Pancreas (tissue), 10 donors: ENCODE data around the gene SLC4A1. TPM values are rescaled to one million over a fixed set of nuclear protein-coding genes. Genes with fewer than 3 reads are reported as not detected.

Experiments
- ATAC-seq, 4 donors: fragments of 200-7000 bp; cut with Tn5 transposase; one replicate each; pipeline versions ENCODE4 v1.8.0 to v1.9.1; 2020; ENCODE audit warnings: mild to moderate bottlenecking in 4 of 4, moderate library complexity in 4 of 4
- DNase-seq, 6 donors: peaks; one replicate each; pipeline ENCODE4 v3.0.0-alpha.2; 2020
- FAIRE-seq: peaks from 2 replicates; lab custom pipeline; 2012; peaks lifted over from hg19 to GRCh38; lab: Jason Lieb, UNC
- H3K27ac ChIP-seq, 4 donors: fragments of 200-600 bp; sonication (generic); 1 replicate in 3 of 4; 2 replicates in 1 of 4; pipeline versions ENCODE4 v1.5.0 to v1.8.0; 2020
- H3K27me3 ChIP-seq, 4 donors: fragments of 200-600 bp; one replicate each; pipeline ENCODE4 v1.8.0; 2021
- H3K36me3 ChIP-seq, 3 donors: fragments of 200-600 bp; sonication (generic) in 1 of 3; one replicate each; pipeline versions ENCODE4 v1.5.0 to v1.8.0; 2020 to 2021
- H3K4me1 ChIP-seq, 3 donors: fragments of 200-600 bp; one replicate each; pipeline ENCODE4 v1.8.0; 2021
- H3K4me3 ChIP-seq, 4 donors: fragments of 200-600 bp; sonication (generic) in 2 of 4; one replicate each; pipeline versions ENCODE4 v1.5.0 to v1.8.0; 2020 to 2021
- H3K9me3 ChIP-seq, 4 donors: fragments of 200-600 bp; one replicate each; pipeline ENCODE4 v1.8.0; 2021
- whole genome bisulfite sequencing, 2 donors: extraction: QIAGEN DNeasy Blood & Tissue Kit; methylation state at CpG; one replicate each; pipeline ENCODE4 v1.1.7; 2013; 5-methylcytosine and 5-hydroxymethylcytosine counted together
- intact Hi-C, 3 donors: fragments of 100-400 bp; cut with DNase I; formaldehyde crosslinking; loops; one replicate each; pipeline versions ENCODE4 v1.11.1 to v1.14.2; 2022
- polyA plus RNA-seq, 2 donors: library from polyadenylated mRNA; stranded (reverse); fragments of 200-250 nt; gene quantifications; one replicate each; pipeline ENCODE4 v1.2.3, GENCODE V29; 2013
- total RNA-seq, 6 donors: library from RNA; stranded (reverse); fragmentation: NEBNext Ultra II Directional in 4 of 6; extraction: Animal tissue kit (Norgen Biotek cat#: 25700) in 4 of 6; gene quantifications; one replicate each; pipeline versions ENCODE4 v1.2.1 to v1.2.4, GENCODE V29; 2021 to 2023
- TF ChIP-seq, protein P1 (sequence below), 4 donors: fragments of 200-600 bp; sonication (generic) in 3 of 4; IDR thresholded peaks; one replicate each; pipeline versions ENCODE4 v1.5.0 to v1.8.0; 2021; ENCODE audit warnings: antibody characterized with exemption in 4 of 4
- donor health status: healthy with polysubstance abuse.
- donor health status: DM: no; HTN: no; CAD: no; lungs with moderate emphysema.
- donor health status: DM: no; HTN: no; CAD: no.
- donor health status: control.
- donor health status: control.
- donor health status: Bipolar disorder and iron deficiency.
- donor health status: DM: yes; HTN: yes; CAD: no.
- donor health status: DM: no; HTN: no; CAD: no.
- donor health status: DM: no; HTN: no; CAD: no.
- donor health status: DM: yes; HTN: yes; CAD: no.

Gene SLC4A1
- total and polyA plus RNA-seq, 8 donors: 0.24 to 0.37 TPM; not detected in 6

- TF ChIP-seq, protein P1, sequence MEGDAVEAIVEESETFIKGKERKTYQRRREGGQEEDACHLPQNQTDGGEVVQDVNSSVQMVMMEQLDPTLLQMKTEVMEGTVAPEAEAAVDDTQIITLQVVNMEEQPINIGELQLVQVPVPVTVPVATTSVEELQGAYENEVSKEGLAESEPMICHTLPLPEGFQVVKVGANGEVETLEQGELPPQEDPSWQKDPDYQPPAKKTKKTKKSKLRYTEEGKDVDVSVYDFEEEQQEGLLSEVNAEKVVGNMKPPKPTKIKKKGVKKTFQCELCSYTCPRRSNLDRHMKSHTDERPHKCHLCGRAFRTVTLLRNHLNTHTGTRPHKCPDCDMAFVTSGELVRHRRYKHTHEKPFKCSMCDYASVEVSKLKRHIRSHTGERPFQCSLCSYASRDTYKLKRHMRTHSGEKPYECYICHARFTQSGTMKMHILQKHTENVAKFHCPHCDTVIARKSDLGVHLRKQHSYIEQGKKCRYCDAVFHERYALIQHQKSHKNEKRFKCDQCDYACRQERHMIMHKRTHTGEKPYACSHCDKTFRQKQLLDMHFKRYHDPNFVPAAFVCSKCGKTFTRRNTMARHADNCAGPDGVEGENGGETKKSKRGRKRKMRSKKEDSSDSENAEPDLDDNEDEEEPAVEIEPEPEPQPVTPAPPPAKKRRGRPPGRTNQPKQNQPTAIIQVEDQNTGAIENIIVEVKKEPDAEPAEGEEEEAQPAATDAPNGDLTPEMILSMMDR (IDR thresholded peaks at IDR 0.05): no peak
- H3K4me3 ChIP-seq: no peak overlapping the region
- H3K27me3 ChIP-seq: no peaks in the 10 kb centered on the region
- no peaks in the 10 kb centered on the region for H3K4me1 ChIP-seq
- H3K36me3 ChIP-seq: no peaks in the 10 kb centered on the region
- DNase-seq (no peak), FAIRE-seq (no peak), ATAC-seq (no peak)
- H3K27ac ChIP-seq: no peak overlapping the region
- WGBS, 2 donors: 84 to 91% methylated on average over 5 of the region's 5 CpGs
- no peaks in the 10 kb centered on the region for H3K9me3 ChIP-seq
- intact Hi-C loops: no loop called here
Observed at GRCh38 chr17:44267165-44267455, 825 bp downstream of the SLC4A1 start.

GRCh38 chr17:44266402-44267164 lies 1.4 kb downstream of the SLC4A1 start:
- WGBS, 2 donors: 35 to 42% methylated on average over 9 of the region's 9 CpGs
- peak in 3 of 4 donors; percentile 46 to 56 (median 55) for ATAC-seq
- no peaks in the 10 kb centered on the region for H3K27me3 ChIP-seq
- H3K27ac ChIP-seq: no peak overlapping the region
- H3K4me1 ChIP-seq: no peaks in the 10 kb centered on the region
- FAIRE-seq: no peak
- intact Hi-C loops: no loop called here
- no peaks in the 10 kb centered on the region for H3K36me3 ChIP-seq
- DNase-seq: peak in 1 of 6 donors; percentile 20
- TF ChIP-seq, protein P1 (IDR thresholded peaks at IDR 0.05): no peak
- no peaks in the 10 kb centered on the region for H3K9me3 ChIP-seq
- no peak overlapping the region for H3K4me3 ChIP-seq

DNA sequence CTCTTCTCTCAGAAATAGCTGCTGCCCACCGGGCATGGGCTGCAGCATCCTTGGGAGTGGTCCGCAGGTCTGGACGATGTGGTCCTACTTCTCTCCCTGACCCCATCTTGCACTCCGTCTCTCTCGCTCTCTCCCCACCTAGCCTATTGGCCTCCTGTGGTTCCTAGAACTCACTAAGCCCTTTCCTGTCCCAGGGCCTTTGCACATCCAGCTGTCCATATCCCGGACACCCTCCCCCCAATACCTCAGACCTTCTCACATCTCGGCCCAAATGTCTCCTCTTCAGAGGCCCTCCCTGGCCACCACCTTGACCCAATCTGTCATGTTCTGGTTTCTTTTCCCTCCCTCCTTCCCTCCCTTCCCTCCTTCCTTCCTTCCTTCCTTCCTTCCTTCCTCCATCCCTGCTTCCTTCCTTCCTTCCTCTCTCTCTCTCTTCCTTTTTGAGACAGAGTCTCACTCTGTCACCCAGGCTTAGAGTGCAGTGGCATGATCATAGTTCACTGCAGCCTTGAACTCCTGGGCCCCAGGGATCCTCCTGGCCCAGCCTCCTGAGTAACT lies 4.5 kb downstream of the SLC4A1 start:
- no peak overlapping the region for H3K4me3 ChIP-seq
- TF ChIP-seq, protein P1 (IDR thresholded peaks at IDR 0.05): no peak
- no peaks in the 10 kb centered on the region for H3K27me3 ChIP-seq
- no peaks in the 10 kb centered on the region for H3K4me1 ChIP-seq
- no peaks in the 10 kb centered on the region for H3K36me3 ChIP-seq
- WGBS, 2 donors: 74 to 81% methylated on average over 6 to 7 of the region's 7 CpGs
- DNase-seq (no peak), FAIRE-seq (no peak), ATAC-seq (no peak)
- H3K9me3 ChIP-seq: no peaks in the 10 kb centered on the region
- intact Hi-C loops: no loop called here
- no peak overlapping the region for H3K27ac ChIP-seq

DNA sequence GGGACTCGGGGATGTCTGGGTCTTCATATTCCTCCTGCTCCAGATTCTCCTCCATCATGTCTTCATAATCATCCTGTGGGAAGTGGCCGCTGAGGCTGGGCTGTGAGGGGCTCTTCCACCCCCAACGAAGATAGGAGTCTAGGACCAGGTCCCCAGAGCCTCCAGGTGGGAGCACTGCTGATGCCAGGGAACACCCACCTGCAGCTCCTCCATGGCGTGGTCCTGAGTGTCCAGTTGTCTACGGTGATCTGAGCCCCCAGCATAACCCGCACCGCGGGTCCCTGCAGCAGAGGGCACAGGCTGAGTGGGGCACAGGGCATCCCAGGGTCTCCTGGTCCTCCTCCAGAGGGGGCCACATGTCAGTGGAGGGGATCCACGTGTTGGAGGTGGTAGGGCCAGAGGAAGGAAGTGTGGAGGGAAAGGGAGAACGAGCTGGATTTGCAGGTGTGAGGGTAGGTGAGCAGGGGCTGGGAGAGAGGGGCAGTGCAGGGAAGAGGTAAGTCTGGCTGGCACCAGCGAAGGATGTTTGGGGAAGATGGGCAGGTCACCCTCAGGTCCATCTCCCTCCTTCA lies 5.2 kb downstream of the SLC4A1 start:
- FAIRE-seq (no peak), DNase-seq (no peak), ATAC-seq (no peak)
- H3K9me3 ChIP-seq: no peaks in the 10 kb centered on the region
- no peaks in the 10 kb centered on the region for H3K4me1 ChIP-seq
- no peaks in the 10 kb centered on the region for H3K27me3 ChIP-seq
- H3K27ac ChIP-seq: no peak overlapping the region
- TF ChIP-seq, protein P1 (IDR thresholded peaks at IDR 0.05): no peak
- H3K36me3 ChIP-seq: no peaks in the 10 kb centered on the region
- intact Hi-C loops: no loop called here
- 51 to 57% methylated on average over 11 of the region's 11 CpGs for WGBS, 2 donors
- H3K4me3 ChIP-seq: no peak overlapping the region

DNA sequence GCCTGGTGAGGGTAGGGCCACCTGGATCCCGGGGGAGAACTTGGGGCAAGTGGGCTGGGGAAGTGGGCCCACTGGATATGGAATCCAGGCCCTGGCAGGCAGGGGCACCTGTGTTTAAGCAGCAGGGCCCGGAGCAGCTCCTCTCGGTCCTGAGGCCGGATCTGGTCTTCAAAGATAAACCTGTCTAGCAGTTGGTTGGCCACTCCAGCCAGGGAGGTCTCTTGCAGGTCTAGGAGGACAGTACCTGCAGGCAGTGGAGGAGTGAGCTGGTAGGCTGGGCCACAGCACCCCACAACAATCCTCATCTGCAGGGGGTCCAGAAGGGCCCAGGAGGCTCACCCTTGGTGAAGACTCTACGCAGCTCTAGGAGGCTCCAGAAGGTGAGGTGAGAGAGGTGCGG lies 7.6 kb downstream of the SLC4A1 start:
- FAIRE-seq: no peak
- 81 to 83% methylated on average over 6 of the region's 6 CpGs for WGBS, 2 donors
- TF ChIP-seq, protein P1 (IDR thresholded peaks at IDR 0.05): no peak
- H3K4me3 ChIP-seq: no peak overlapping the region
- ATAC-seq: no peak
- H3K9me3 ChIP-seq: no peaks in the 10 kb centered on the region
- no peak for DNase-seq
- no peaks in the 10 kb centered on the region for H3K36me3 ChIP-seq
- no peaks in the 10 kb centered on the region for H3K4me1 ChIP-seq
- intact Hi-C loops: no loop called here
- H3K27ac ChIP-seq: no peak overlapping the region
- H3K27me3 ChIP-seq: no peaks in the 10 kb centered on the region
